ENCODE data around the gene FAM47E. TPM values are rescaled to one million over a fixed set of nuclear protein-coding genes. Genes with fewer than 3 reads are reported as not detected.

Gene FAM47E
- total RNA-seq, 1 experiment from 2014 or later = 2.0 TPM

- no peaks in the 10 kb centered on the region for H3K27me3 ChIP-seq (ENCODE audit: insufficient read depth, low read length)
- no peak overlapping the region for H3K23ac ChIP-seq (ENCODE audit: insufficient read length, low read depth, low read length)
- H2BK5ac ChIP-seq (ENCODE audit: insufficient read length, low read length) = no peak overlapping the region
- no peak for TF ChIP-seq CTCF (conservative IDR thresholded peaks at IDR 0.05)
- peak overlapping the region; percentile 88 for H3K4me2 ChIP-seq (ENCODE audit: insufficient read depth, insufficient read length, low read length)
- H2BK120ac ChIP-seq (ENCODE audit: low read depth, low read length, poor library complexity, severe bottlenecking) = no peak overlapping the region
- H3T11ph ChIP-seq (ENCODE audit: low read length) = no peak overlapping the region
- H3K9ac ChIP-seq (ENCODE audit: extremely low read depth, insufficient read length, low read length) = no peak overlapping the region
- H3K27ac ChIP-seq (ENCODE audit: insufficient read length, low read depth, low read length) = no peak overlapping the region
- peaks cover 45 to 46% of the 10 kb centered on the region in 2 experiments for H3K4me1 Mint-ChIP-seq
- H3K79me2 ChIP-seq (ENCODE audit: insufficient read depth, low read length) = no peaks in the 10 kb centered on the region; the same call in 1 of the 2 replicates
- peak overlapping the region; percentile 91 to 92 for H3K4me3 Mint-ChIP-seq
- H3K36me3 Mint-ChIP-seq (ENCODE audit: insufficient read depth in 1 of 3, low read depth in 3 of 3) = no peaks in the 10 kb centered on the region; a peak in 1 of 7 replicates
- H3K4ac ChIP-seq (ENCODE audit: low read depth, low read length) = no peak overlapping the region
- peaks cover 4% of the 10 kb centered on the region; the same call in 1 of the 2 replicates for H3K4me1 ChIP-seq (ENCODE audit: insufficient read depth, low read length)
- H2BK15ac ChIP-seq (ENCODE audit: low read depth, low read length) = no peak overlapping the region
- H4K5ac ChIP-seq (ENCODE audit: insufficient read length, low read depth, low read length) = no peak overlapping the region
- H3K27me3 Mint-ChIP-seq (ENCODE audit: low read depth) = peaks cover 15% of the 10 kb centered on the region
- no peaks in the 10 kb centered on the region for H3K79me1 ChIP-seq (ENCODE audit: insufficient read depth, low read depth, low read length, poor library complexity, severe bottlenecking)
- no peak overlapping the region for H2BK20ac ChIP-seq (ENCODE audit: low read depth, low read length, poor library complexity, severe bottlenecking)
- H3K27ac Mint-ChIP-seq = peak overlapping the region in 1 of 3 experiments; percentile 7; a peak in 2 of 7 replicates
- no peak for DNase-seq
- no CpG with 5 or more reads among the region's 6 CpGs for WGBS (ENCODE audit: extremely low coverage, insufficient read length, low lambda C conversion rate)
- H2AFZ ChIP-seq (ENCODE audit: low read length) = no peak overlapping the region
- H4K91ac ChIP-seq (ENCODE audit: insufficient read length, low read depth, low read length) = no peak overlapping the region
- H2BK12ac ChIP-seq (ENCODE audit: insufficient read length, low read depth, low read length) = no peak overlapping the region
- H3K18ac ChIP-seq (ENCODE audit: insufficient read length, low read depth, low read length) = no peak overlapping the region
- no peaks in the 10 kb centered on the region for H3K9me3 Mint-ChIP-seq
- no peak overlapping the region for H3K56ac ChIP-seq (ENCODE audit: insufficient read length, low read depth, low read length)
- no peak overlapping the region for H4K8ac ChIP-seq (replicated peaks; ENCODE audit: insufficient read length, low read depth, low read length)
- no peak overlapping the region for H2AK5ac ChIP-seq (ENCODE audit: insufficient read length, low read length)
- no peak overlapping the region for H3K14ac ChIP-seq (ENCODE audit: insufficient read depth, low read length)
- H3K9me3 ChIP-seq (ENCODE audit: control insufficient read depth, low read depth, low read length) = no peaks in the 10 kb centered on the region
- H4K20me1 ChIP-seq (ENCODE audit: control insufficient read depth, insufficient read depth, insufficient read length) = no peaks in the 10 kb centered on the region
- H3K23me2 ChIP-seq (ENCODE audit: insufficient read length, low read depth, low read length, poor library complexity, severe bottlenecking) = peaks cover 10% of the 10 kb centered on the region
These were observed 39.5 kb upstream of the FAM47E start for GRCh38 chr4:76211769-76212708.

Measured in H9 (cell line).